SK-N-SH treated with all-trans-retinoic acid at 6 μM for 48 hours (cell line): ENCODE results near the gene ADD1.

Experiments used
- CSDC2 ChIP-seq: fragments of 250-450 bp; sonication (Bioruptor Pico); IDR thresholded peaks from 2 replicates; pipeline ENCODE4 v1.5.0; 2020; ENCODE audit warnings: mild to moderate bottlenecking, moderate library complexity
- GLIS3 ChIP-seq: fragments of 250-450 bp; sonication (Bioruptor Pico); IDR thresholded peaks from 2 replicates; pipeline ENCODE4 v1.5.0; 2020; ENCODE audit warnings: mild to moderate bottlenecking, moderate library complexity
- ISL1 ChIP-seq: fragments of 250-450 bp; sonication (Bioruptor Pico); IDR thresholded peaks from 2 replicates; pipeline ENCODE4 v2.1.2; 2022; ENCODE audit warnings: mild to moderate bottlenecking, moderate library complexity
- OSR1 ChIP-seq: fragments of 250-450 bp; sonication (Bioruptor Pico); IDR thresholded peaks from 2 replicates; pipeline ENCODE4 v1.8.0; 2022; ENCODE audit warnings: moderate library complexity, mild to moderate bottlenecking, inconsistent platforms
- TCF4 ChIP-seq: fragments of 250-450 bp; sonication (Bioruptor Pico); IDR thresholded peaks from 2 replicates; pipeline ENCODE4 v1.8.0; 2021; ENCODE audit warnings: mild to moderate bottlenecking, moderate library complexity, borderline replicate concordance
- TOX ChIP-seq: fragments of 250-450 bp; sonication (Bioruptor Pico); IDR thresholded peaks from 2 replicates; pipeline ENCODE4 v1.8.0; 2021; ENCODE audit warnings: mild to moderate bottlenecking, moderate library complexity, borderline replicate concordance
- ZFP30 ChIP-seq: fragments of 450-650 bp; formaldehyde crosslinking; IDR thresholded peaks from 2 replicates; pipeline ENCODE4 v1.5.0; 2022; ENCODE audit warnings: mild to moderate bottlenecking, moderate library complexity
- ZNF70 ChIP-seq: fragments of 450-650 bp; formaldehyde crosslinking; IDR thresholded peaks from 2 replicates; pipeline ENCODE4 v1.5.0; 2020; ENCODE audit warnings: mild to moderate bottlenecking, moderate library complexity
- ZNF8 ChIP-seq: fragments of 450-650 bp; formaldehyde crosslinking; IDR thresholded peaks from 2 replicates; pipeline ENCODE4 v1.5.0; 2020; ENCODE audit warnings: mild to moderate bottlenecking, moderate library complexity
- TF ChIP-seq, protein P1 (sequence below): fragments of 250-450 bp; sonication (Bioruptor Pico); IDR thresholded peaks from 2 replicates; pipeline ENCODE4 v1.8.0; 2021; ENCODE audit warnings: low read depth, mild to moderate bottlenecking, moderate library complexity, borderline replicate concordance
- TF ChIP-seq, protein P2 (sequence below): fragments of 250-450 bp; sonication (Bioruptor Pico); IDR thresholded peaks from 2 replicates; pipeline ENCODE4 v1.8.0; 2020; ENCODE audit warnings: mild to moderate bottlenecking, moderate library complexity, borderline replicate concordance

DNA sequence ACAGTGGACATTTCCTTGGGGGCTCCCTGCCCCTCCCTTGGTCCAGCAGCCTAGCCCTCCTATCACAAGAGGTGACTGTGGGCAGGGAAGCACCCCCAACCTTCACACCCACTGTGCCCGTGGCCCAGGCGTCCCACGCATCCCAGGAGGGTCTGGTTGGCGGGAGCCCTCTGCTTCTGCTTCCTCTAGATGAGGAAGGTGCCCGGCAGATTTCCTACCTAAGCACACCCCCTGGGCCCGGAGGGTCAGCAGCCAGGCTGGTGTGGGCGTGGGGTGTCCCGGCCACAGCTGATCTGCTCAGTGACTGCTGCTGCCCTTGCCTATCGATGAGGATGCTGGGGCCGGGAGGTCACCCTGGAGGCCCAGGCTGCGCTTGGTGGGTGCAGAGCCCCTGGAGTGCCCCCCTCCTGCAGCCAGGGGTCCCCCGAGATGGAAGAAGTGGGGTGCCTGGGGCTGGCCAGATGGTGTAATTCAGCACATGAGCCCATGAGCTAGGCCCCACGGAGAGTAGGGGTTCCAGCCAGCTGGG lies 38.6 kb upstream of the ADD1 start:
- TF ChIP-seq ZFP30 (CRISPR knock-in tag) (no peak), CSDC2 (CRISPR knock-in tag) (no peak), ZNF70 (no peak), TOX (CRISPR knock-in tag) (no peak), ISL1 (no peak), GLIS3 (CRISPR knock-in tag) (no peak), OSR1 (no peak), TCF4 (no peak), ZNF8 (CRISPR knock-in tag) (no peak)
- TF ChIP-seq, protein P1, sequence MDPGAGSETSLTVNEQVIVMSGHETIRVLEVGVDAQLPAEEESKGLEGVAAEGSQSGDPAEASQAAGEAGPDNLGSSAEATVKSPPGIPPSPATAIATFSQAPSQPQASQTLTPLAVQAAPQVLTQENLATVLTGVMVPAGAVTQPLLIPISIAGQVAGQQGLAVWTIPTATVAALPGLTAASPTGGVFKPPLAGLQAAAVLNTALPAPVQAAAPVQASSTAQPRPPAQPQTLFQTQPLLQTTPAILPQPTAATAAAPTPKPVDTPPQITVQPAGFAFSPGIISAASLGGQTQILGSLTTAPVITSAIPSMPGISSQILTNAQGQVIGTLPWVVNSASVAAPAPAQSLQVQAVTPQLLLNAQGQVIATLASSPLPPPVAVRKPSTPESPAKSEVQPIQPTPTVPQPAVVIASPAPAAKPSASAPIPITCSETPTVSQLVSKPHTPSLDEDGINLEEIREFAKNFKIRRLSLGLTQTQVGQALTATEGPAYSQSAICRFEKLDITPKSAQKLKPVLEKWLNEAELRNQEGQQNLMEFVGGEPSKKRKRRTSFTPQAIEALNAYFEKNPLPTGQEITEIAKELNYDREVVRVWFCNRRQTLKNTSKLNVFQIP (CRISPR knock-in tag): no peak
- TF ChIP-seq, protein P2, sequence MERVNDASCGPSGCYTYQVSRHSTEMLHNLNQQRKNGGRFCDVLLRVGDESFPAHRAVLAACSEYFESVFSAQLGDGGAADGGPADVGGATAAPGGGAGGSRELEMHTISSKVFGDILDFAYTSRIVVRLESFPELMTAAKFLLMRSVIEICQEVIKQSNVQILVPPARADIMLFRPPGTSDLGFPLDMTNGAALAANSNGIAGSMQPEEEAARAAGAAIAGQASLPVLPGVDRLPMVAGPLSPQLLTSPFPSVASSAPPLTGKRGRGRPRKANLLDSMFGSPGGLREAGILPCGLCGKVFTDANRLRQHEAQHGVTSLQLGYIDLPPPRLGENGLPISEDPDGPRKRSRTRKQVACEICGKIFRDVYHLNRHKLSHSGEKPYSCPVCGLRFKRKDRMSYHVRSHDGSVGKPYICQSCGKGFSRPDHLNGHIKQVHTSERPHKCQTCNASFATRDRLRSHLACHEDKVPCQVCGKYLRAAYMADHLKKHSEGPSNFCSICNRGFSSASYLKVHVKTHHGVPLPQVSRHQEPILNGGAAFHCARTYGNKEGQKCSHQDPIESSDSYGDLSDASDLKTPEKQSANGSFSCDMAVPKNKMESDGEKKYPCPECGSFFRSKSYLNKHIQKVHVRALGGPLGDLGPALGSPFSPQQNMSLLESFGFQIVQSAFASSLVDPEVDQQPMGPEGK (CRISPR knock-in tag): no peak
